Caco-2 (cell line): Measurements from ENCODE around the gene MIGA1. TPM values are rescaled to one million over a fixed set of nuclear protein-coding genes. Genes with fewer than 3 reads are reported as not detected.

Experiments used
- BruUV-seq: library from RNA; stranded (reverse); fragments of 400-500 nt; replicated peaks from 2 replicates; lab custom pipeline; 2021; lab: Mats Ljungman, UMichigan
- CTCF ChIA-PET: fragments of 300-600 bp; sonication (Branson Sonifier 250); formaldehyde crosslinking; loops from one replicate; lab custom pipeline; 2022; ENCODE audit warnings: antibody characterized with exemption; lab: Charles Lee
- POLR2A ChIA-PET: fragments of 300-600 bp; sonication (Branson Sonifier 250); formaldehyde crosslinking; loops from one replicate; lab custom pipeline; 2022; ENCODE audit warnings: antibody characterized with exemption; lab: Charles Lee
- DNase-seq, 2 experiments: peaks; one replicate each; pipeline versions ENCODE4 v3.0.0 to v3.0.0-alpha.2; 2020 to 2022
- H3K27me3 ChIP-seq: replicated peaks from 2 replicates; pipeline ENCODE4 v1.6.0; 2011; ENCODE audit warnings: low read length; ENCODE audit not compliant: control insufficient read depth, insufficient read depth
- H3K36me3 ChIP-seq: 2 replicates; pipeline ENCODE4 v1.5.1; 2011; ENCODE audit warnings: low read length; ENCODE audit not compliant: control insufficient read depth, insufficient read depth
- H3K4me1 ChIP-seq: fragments of 250-450 bp; sonication (Bioruptor Pico); 2 replicates; pipeline ENCODE4 v1.5.1; 2020; ENCODE audit warnings: mild to moderate bottlenecking
- H3K4me3 ChIP-seq: 2 replicates; pipeline ENCODE4 v1.5.1; 2011; ENCODE audit warnings: low read depth, mild to moderate bottlenecking, control low read depth, low read length
- H3K9me3 ChIP-seq: fragments of 250-450 bp; sonication (Bioruptor Pico); 2 replicates; pipeline ENCODE4 v1.5.1; 2020; ENCODE audit warnings: mild to moderate bottlenecking, moderate library complexity
- H3K27ac Mint-ChIP-seq: one replicate; pipeline ENCODE4 v1.8.0; 2022; ENCODE audit warnings: mixed read lengths; ENCODE audit not compliant: unreplicated experiment
- H3K27me3 Mint-ChIP-seq: one replicate; pipeline ENCODE4 v1.8.0; 2022; ENCODE audit warnings: mixed read lengths; ENCODE audit not compliant: insufficient read depth, unreplicated experiment
- H3K36me3 Mint-ChIP-seq: one replicate; pipeline ENCODE4 v1.8.0; 2022; ENCODE audit warnings: mild to moderate bottlenecking, mixed read lengths; ENCODE audit not compliant: insufficient read depth, unreplicated experiment
- H3K4me1 Mint-ChIP-seq: one replicate; pipeline ENCODE4 v1.8.0; 2022; ENCODE audit warnings: low read depth, mixed read lengths; ENCODE audit not compliant: unreplicated experiment
- H3K4me3 Mint-ChIP-seq: one replicate; pipeline ENCODE4 v1.8.0; 2022; ENCODE audit warnings: mild to moderate bottlenecking, moderate library complexity, mixed read lengths; ENCODE audit not compliant: unreplicated experiment
- H3K9me3 Mint-ChIP-seq: one replicate; pipeline ENCODE4 v1.8.0; 2022; ENCODE audit warnings: mixed read lengths; ENCODE audit not compliant: unreplicated experiment
- intact Hi-C: fragments of 100-400 bp; cut with micrococcal nuclease; formaldehyde crosslinking; loops from one replicate; pipeline ENCODE4 v1.10.0; 2022; ENCODE audit not compliant: unreplicated experiment
- total RNA-seq: library from RNA; stranded (reverse); gene quantifications from 2 replicates; pipeline ENCODE4 v1.2.3, GENCODE V29; 2022
- TF ChIP-seq, protein P1 (sequence below), 2 experiments: fragments of 200-600 bp in 1 of 2; IDR thresholded peaks; 1 replicate in 1 of 2; 2 replicates in 1 of 2; pipeline versions ENCODE4 v1.5.1 to v1.8.0; 2011 to 2022; ENCODE audit warnings: antibody characterized with exemption in 1 of 2, control low read depth in 1 of 2, inconsistent platforms in 1 of 2, low read depth in 1 of 2, low read length in 1 of 2, mild to moderate bottlenecking in 1 of 2, moderate library complexity in 1 of 2; ENCODE audit not compliant: insufficient read depth in 1 of 2, severe bottlenecking in 1 of 2, unreplicated experiment in 1 of 2

Gene MIGA1
- total RNA-seq, 1 experiment from 2014 or later = 12.0 TPM

DNA sequence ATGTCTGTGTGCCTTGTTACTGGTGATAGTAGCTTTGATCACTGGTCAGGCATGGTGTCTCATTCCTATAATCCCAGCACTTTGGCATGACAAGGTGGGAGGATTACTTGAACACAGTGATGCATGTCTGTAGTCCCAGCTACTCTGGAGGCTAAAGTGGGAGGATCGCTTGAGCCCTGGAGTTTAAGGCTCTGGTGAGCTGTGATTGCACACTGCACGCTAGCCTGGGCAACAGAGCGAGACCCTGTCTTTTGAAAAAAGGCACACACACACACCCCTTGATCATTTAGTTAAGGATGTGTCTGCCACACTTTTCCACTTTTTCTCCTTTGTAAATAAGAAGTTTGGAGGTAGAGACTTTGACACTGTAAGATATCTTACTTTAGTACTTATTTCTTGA lies 15.1 kb downstream of the MIGA1 start:
- H3K27me3 Mint-ChIP-seq = no peaks in the 10 kb centered on the region
- no peak overlapping the region for H3K4me3 ChIP-seq
- no peaks in the 10 kb centered on the region for H3K36me3 Mint-ChIP-seq
- H3K27me3 ChIP-seq = no peaks in the 10 kb centered on the region
- DNase-seq = no peak
- TF ChIP-seq, protein P1, sequence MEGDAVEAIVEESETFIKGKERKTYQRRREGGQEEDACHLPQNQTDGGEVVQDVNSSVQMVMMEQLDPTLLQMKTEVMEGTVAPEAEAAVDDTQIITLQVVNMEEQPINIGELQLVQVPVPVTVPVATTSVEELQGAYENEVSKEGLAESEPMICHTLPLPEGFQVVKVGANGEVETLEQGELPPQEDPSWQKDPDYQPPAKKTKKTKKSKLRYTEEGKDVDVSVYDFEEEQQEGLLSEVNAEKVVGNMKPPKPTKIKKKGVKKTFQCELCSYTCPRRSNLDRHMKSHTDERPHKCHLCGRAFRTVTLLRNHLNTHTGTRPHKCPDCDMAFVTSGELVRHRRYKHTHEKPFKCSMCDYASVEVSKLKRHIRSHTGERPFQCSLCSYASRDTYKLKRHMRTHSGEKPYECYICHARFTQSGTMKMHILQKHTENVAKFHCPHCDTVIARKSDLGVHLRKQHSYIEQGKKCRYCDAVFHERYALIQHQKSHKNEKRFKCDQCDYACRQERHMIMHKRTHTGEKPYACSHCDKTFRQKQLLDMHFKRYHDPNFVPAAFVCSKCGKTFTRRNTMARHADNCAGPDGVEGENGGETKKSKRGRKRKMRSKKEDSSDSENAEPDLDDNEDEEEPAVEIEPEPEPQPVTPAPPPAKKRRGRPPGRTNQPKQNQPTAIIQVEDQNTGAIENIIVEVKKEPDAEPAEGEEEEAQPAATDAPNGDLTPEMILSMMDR (IDR thresholded peaks at IDR 0.05; ENCODE audit: insufficient read depth in 1 of 2, low read depth in 1 of 2, low read length in 1 of 2, severe bottlenecking in 1 of 2, unreplicated experiment in 1 of 2) = no peak
- no peak overlapping the region for H3K27ac Mint-ChIP-seq
- no peaks in the 10 kb centered on the region for H3K9me3 Mint-ChIP-seq
- no peak overlapping the region for H3K4me3 Mint-ChIP-seq
- intact Hi-C loops = no loop called here
- no TSS peak for BruUV-seq
- H3K4me1 ChIP-seq = no peaks in the 10 kb centered on the region
- POLR2A ChIA-PET = no interaction called here
- CTCF ChIA-PET = interaction anchor here (0.6 kb wide), 1 partner anchor 15 kb away, joined by 5 read pairs; the partner anchor contains the start of gene MIGA1
- H3K4me1 Mint-ChIP-seq = no peaks in the 10 kb centered on the region
- no peaks in the 10 kb centered on the region for H3K9me3 ChIP-seq
- H3K36me3 ChIP-seq = no peaks in the 10 kb centered on the region

DNA sequence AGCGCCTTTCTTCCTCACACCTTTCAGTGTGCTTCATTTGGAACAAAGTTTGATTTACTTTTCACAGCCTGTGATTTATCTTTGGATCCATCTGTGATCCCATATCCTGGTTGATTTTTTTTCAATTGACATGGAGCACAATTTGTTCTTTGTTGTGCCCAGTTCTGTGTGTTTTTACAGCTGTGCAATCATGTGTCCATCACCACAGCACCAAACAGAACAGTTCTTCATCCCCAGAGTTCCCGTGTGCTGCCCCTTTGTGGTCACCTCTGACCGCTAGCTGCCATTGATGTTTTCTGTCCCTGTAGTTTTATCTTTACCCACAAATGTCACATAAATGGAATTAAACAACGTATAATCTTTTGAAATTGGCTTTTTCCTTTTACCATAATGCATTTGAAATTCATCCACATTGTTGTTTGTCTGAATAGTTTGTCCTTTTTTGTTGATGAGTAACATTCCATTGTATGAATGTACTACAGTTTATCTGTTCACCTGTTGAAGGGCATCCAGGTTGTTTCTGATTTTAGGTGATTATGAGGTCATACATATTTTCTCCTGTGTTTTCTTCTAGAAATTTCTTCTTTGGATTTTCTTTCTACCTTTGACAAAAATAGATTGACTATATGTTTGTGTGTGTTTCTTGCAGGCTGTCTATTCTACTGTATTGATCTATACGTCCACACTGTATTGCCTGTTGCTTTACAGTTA lies 17.4 kb downstream of the MIGA1 start:
- no peak overlapping the region for H3K4me3 Mint-ChIP-seq

DNA sequence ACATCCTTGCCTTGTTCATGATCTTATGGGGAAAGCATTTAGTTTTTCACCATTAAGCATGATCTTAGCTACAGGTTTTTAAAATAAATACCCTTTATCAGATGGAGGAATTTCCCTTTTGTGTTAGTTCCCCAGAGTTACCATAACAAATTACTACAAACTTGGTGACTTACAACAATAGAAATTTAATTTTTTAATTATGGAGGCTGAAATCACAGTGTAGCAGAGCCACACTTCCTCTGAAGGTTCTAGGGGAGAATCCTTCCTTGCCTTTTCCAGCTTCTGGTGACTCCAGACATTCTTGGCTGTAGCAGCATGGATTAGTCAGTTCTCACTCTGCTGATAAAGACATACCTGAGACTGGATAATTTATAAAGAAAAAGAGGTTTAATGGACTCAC lies 18.5 kb downstream of the MIGA1 start:
- BruUV-seq = no TSS peak

More for the DNA sequence above, 17.4 kb downstream of the MIGA1 start:
- intact Hi-C loops = loop anchor here (5.0 kb wide), 1 partner anchor 55 kb away; no protein-coding TSS in a partner anchor
- TF ChIP-seq, protein P1 (IDR thresholded peaks at IDR 0.05; ENCODE audit: insufficient read depth in 1 of 2, low read depth in 1 of 2, low read length in 1 of 2, severe bottlenecking in 1 of 2, unreplicated experiment in 1 of 2) = no peak
- no peaks in the 10 kb centered on the region for H3K9me3 ChIP-seq
- Mint-ChIP-seq H3K27me3 (no peaks in the 10 kb centered on the region), H3K27ac (no peak overlapping the region), H3K36me3 (no peaks in the 10 kb centered on the region), H3K9me3 (no peaks in the 10 kb centered on the region), H3K4me1 (no peaks in the 10 kb centered on the region)
- CTCF ChIA-PET = no interaction called here
- no peak overlapping the region for H3K4me3 ChIP-seq
- BruUV-seq = no TSS peak
- no peak for DNase-seq
- H3K36me3 ChIP-seq = no peaks in the 10 kb centered on the region
- POLR2A ChIA-PET = interaction anchor here (0.7 kb wide), 1 partner anchor 104 kb away, joined by 3 read pairs; no protein-coding TSS in a partner anchor
- no peaks in the 10 kb centered on the region for H3K4me1 ChIP-seq
- H3K27me3 ChIP-seq = no peaks in the 10 kb centered on the region

More for the DNA sequence above, 18.5 kb downstream of the MIGA1 start:
- no peaks in the 10 kb centered on the region for H3K36me3 ChIP-seq
- ChIA-PET CTCF (no interaction called here), POLR2A (no interaction called here)
- H3K4me3 ChIP-seq = no peak overlapping the region
- no peak for DNase-seq
- TF ChIP-seq, protein P1 (IDR thresholded peaks at IDR 0.05; ENCODE audit: insufficient read depth in 1 of 2, low read depth in 1 of 2, low read length in 1 of 2, severe bottlenecking in 1 of 2, unreplicated experiment in 1 of 2) = no peak
- no peaks in the 10 kb centered on the region for H3K27me3 ChIP-seq
- H3K27ac Mint-ChIP-seq = no peak overlapping the region
- H3K4me3 Mint-ChIP-seq = no peak overlapping the region
- H3K9me3 Mint-ChIP-seq = no peaks in the 10 kb centered on the region
- H3K9me3 ChIP-seq = no peaks in the 10 kb centered on the region
- no peaks in the 10 kb centered on the region for H3K36me3 Mint-ChIP-seq
- H3K4me1 Mint-ChIP-seq = no peaks in the 10 kb centered on the region
- no peaks in the 10 kb centered on the region for H3K4me1 ChIP-seq
- intact Hi-C loops = loop anchor here (5.0 kb wide), 1 partner anchor 56 kb away; no protein-coding TSS in a partner anchor
- no peaks in the 10 kb centered on the region for H3K27me3 Mint-ChIP-seq
